ENCODE measurements around the gene ZNF429. TPM values are rescaled to one million over a fixed set of nuclear protein-coding genes. Genes with fewer than 3 reads are reported as not detected.

Gene ZNF429
- total RNA-seq, 1 experiment from 2014 or later = 8.3 TPM

DNA sequence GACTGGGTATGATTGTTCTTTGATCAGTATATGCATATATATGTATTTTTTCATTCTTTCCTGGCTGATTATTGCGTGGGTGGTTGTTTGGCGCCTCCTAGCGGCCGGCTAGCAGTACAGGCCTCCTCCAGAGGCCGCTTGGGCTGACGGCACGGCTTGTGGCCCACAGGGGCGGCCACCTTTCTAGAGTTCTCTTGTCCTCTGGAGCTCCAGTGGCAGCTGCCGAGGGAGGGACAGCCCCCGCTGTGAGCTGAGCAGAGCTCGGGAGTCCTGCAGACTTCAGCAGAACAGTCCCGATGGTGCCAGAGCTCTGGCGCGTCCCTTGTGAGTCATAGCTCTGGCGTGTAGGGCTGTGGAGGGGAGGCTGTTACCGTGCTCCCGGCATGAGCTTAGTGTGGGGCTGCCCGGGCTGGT lies 22.5 kb upstream of the ZNF429 start:
- intact Hi-C loops (cut with micrococcal nuclease; ENCODE audit: unreplicated experiment) = no loop called here
- Histone ChIP-seq H3K27ac (ENCODE audit: low read length) (peak overlapping the region; percentile 48), H3K27me3 (ENCODE audit: control insufficient read depth, insufficient read depth, low read length) (no peaks in the 10 kb centered on the region), H3K36me3 (ENCODE audit: control insufficient read depth, insufficient read depth, low read length) (no peaks in the 10 kb centered on the region), H3K9me3 (ENCODE audit: control insufficient read depth, insufficient read depth, low read depth, low read length) (no peaks in the 10 kb centered on the region), H3K4me1 (ENCODE audit: control insufficient read depth, insufficient read depth, low read length) (no peaks in the 10 kb centered on the region), H3K4me3 (ENCODE audit: low read depth in 2 of 2, low read length in 2 of 2) (peak overlapping the region; percentile 20 to 43)
- ChIA-PET CTCF (interaction anchor here (0.6 to 1.1 kb wide), 3 partner anchors 13 to 348 kb away, joined by 3 to 4 read pairs (median 3); no protein-coding TSS in a partner anchor), POLR2A (no interaction called here)
- no TSS peak for BruUV-seq (replicated peaks)
- TF ChIP-seq POLR2AphosphoS5 (IDR thresholded peaks at IDR 0.05; ENCODE audit: low read depth, low read length) (no peak), SIN3A (IDR thresholded peaks at IDR 0.05; ENCODE audit: borderline replicate concordance, insufficient read depth, low read depth, low read length) (no peak), TCF7L2 (IDR thresholded peaks at IDR 0.05; ENCODE audit: low read depth, low read length) (no peak)
- TF ChIP-seq, protein P1, sequence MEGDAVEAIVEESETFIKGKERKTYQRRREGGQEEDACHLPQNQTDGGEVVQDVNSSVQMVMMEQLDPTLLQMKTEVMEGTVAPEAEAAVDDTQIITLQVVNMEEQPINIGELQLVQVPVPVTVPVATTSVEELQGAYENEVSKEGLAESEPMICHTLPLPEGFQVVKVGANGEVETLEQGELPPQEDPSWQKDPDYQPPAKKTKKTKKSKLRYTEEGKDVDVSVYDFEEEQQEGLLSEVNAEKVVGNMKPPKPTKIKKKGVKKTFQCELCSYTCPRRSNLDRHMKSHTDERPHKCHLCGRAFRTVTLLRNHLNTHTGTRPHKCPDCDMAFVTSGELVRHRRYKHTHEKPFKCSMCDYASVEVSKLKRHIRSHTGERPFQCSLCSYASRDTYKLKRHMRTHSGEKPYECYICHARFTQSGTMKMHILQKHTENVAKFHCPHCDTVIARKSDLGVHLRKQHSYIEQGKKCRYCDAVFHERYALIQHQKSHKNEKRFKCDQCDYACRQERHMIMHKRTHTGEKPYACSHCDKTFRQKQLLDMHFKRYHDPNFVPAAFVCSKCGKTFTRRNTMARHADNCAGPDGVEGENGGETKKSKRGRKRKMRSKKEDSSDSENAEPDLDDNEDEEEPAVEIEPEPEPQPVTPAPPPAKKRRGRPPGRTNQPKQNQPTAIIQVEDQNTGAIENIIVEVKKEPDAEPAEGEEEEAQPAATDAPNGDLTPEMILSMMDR (IDR thresholded peaks at IDR 0.05) = peak; percentile 89
- TF ChIP-seq, protein P2, sequence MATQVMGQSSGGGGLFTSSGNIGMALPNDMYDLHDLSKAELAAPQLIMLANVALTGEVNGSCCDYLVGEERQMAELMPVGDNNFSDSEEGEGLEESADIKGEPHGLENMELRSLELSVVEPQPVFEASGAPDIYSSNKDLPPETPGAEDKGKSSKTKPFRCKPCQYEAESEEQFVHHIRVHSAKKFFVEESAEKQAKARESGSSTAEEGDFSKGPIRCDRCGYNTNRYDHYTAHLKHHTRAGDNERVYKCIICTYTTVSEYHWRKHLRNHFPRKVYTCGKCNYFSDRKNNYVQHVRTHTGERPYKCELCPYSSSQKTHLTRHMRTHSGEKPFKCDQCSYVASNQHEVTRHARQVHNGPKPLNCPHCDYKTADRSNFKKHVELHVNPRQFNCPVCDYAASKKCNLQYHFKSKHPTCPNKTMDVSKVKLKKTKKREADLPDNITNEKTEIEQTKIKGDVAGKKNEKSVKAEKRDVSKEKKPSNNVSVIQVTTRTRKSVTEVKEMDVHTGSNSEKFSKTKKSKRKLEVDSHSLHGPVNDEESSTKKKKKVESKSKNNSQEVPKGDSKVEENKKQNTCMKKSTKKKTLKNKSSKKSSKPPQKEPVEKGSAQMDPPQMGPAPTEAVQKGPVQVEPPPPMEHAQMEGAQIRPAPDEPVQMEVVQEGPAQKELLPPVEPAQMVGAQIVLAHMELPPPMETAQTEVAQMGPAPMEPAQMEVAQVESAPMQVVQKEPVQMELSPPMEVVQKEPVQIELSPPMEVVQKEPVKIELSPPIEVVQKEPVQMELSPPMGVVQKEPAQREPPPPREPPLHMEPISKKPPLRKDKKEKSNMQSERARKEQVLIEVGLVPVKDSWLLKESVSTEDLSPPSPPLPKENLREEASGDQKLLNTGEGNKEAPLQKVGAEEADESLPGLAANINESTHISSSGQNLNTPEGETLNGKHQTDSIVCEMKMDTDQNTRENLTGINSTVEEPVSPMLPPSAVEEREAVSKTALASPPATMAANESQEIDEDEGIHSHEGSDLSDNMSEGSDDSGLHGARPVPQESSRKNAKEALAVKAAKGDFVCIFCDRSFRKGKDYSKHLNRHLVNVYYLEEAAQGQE (IDR thresholded peaks at IDR 0.05; ENCODE audit: insufficient read depth in 1 of 2, low read depth in 2 of 2, low read length in 1 of 2) = no peak
- DNase-seq (ENCODE audit: low read depth, low spot score) = no peak
- in situ Hi-C loops (cut with HindIII; ENCODE audit: low pct_unique_long_range_greater_than_20kb, low sequenced_read_pairs) = no loop called here
- ATAC-seq = peak; percentile 96

DNA sequence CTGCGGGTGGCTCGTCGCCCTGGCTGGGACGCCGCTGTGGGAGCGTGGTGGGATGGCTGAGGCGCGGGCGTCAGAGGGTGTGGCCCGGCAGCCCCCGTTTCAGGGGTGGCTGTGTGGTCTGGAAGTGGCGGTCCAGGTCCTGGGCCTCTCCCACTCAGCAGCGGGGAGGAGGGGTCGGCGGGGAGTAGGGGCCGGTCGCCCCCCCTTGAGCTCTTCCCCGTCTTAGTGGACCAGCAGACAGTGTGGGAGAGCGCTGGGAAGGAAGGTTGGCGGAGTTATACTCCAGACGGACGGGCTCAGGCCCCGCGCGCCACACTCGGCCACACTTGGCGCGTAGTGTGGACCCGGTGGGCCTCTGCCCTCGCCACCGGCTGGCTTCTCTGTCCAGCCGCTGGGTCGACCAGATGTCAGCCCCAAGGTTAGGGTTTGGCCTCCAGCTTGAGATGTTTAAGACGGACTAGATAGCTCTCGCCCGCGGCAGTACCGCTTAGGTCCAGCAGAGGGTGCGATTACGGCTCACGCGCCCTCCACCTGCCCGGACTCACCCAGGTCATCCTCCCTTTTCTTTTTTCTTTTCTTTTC lies 21.7 kb upstream of the ZNF429 start:
- CTCF ChIA-PET = interaction anchor here (0.6 to 1.1 kb wide), 5 partner anchors 12 to 861 kb away, joined by 3 to 4 read pairs (median 3); no protein-coding TSS in a partner anchor
- H3K9me3 ChIP-seq (ENCODE audit: control insufficient read depth, insufficient read depth, low read depth, low read length) = no peaks in the 10 kb centered on the region
- in situ Hi-C loops (cut with HindIII; ENCODE audit: low pct_unique_long_range_greater_than_20kb, low sequenced_read_pairs) = no loop called here

More for the DNA sequence above, 21.7 kb upstream of the ZNF429 start:
- Histone ChIP-seq H3K36me3 (ENCODE audit: control insufficient read depth, insufficient read depth, low read length) (no peaks in the 10 kb centered on the region), H3K27ac (ENCODE audit: low read length) (no peak overlapping the region), H3K27me3 (ENCODE audit: control insufficient read depth, insufficient read depth, low read length) (no peaks in the 10 kb centered on the region), H3K4me3 (ENCODE audit: low read depth in 2 of 2, low read length in 2 of 2) (no peak overlapping the region), H3K4me1 (ENCODE audit: control insufficient read depth, insufficient read depth, low read length) (no peaks in the 10 kb centered on the region)
- no peak for DNase-seq (ENCODE audit: low read depth, low spot score)
- intact Hi-C loops (cut with micrococcal nuclease; ENCODE audit: unreplicated experiment) = no loop called here
- TF ChIP-seq, protein P1 (IDR thresholded peaks at IDR 0.05) = peak; percentile 70
- no peak for TF ChIP-seq POLR2AphosphoS5 (IDR thresholded peaks at IDR 0.05; ENCODE audit: low read depth, low read length)
- POLR2A ChIA-PET = no interaction called here
- BruUV-seq (replicated peaks) = no TSS peak
- 0 out of 2 replicates have a peak, but pooled peaks have one; percentile 46 for ATAC-seq

All from Panc1 (cell line).